ENCODE measurements around the gene ZBTB22.

ZBTB22 gene

GRCh38 chr6:33271117-33271467, 46.5 kb downstream of the ZBTB22 start:
- peaks cover 66% of the 10 kb centered on the region for H3K36me3 ChIP-seq (ENCODE audit: insufficient read depth, low read length)
- H2AFZ ChIP-seq (ENCODE audit: low read depth, low read length), result peak overlapping the region; percentile 93
- H3K27me3 ChIP-seq (ENCODE audit: insufficient read depth, low read length), result no peaks in the 10 kb centered on the region
- peak overlapping the region; percentile 91 for H3K4me3 ChIP-seq (ENCODE audit: low read length)
- H3K4me1 ChIP-seq (ENCODE audit: insufficient read depth, low read length), result peaks cover 39% of the 10 kb centered on the region
- no peaks in the 10 kb centered on the region for H3K9me3 ChIP-seq (ENCODE audit: low read length)

Measured in neuron (in vitro differentiated cells).